NB4 (cell line): ENCODE measurements around the gene PPP1R17.

Experiments used
- TF ChIP-seq, protein P1 (sequence below): IDR thresholded peaks from one replicate; pipeline ENCODE4 v1.5.1; 2012; ENCODE audit warnings: low read depth, low read length
- TF ChIP-seq, protein P2 (sequence below): IDR thresholded peaks from 2 replicates; pipeline ENCODE4 v1.6.1; 2011; ENCODE audit warnings: low read depth, low read length

DNA sequence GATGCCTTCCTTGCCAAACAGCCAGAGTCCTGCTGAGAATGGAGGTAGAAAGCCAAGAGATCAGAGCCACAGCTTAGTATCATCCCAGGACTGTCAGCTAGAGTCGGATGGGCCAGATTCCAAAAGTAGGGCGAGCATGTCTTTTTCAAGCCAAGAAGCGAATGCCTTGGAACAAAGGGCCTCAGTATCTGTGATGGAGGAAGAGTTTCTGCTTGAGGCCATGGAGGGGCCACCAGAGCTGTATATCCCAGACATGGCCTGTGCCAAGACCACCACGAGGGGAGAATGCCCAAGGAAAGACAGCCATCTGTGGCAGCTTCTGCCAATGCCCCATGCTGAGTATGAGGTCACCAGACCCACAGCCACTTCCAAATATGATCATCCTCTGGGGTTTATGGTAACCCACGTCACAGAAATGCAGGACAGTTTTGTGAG is 44.3 kb upstream of the PPP1R17 start:
- TF ChIP-seq, protein P1, sequence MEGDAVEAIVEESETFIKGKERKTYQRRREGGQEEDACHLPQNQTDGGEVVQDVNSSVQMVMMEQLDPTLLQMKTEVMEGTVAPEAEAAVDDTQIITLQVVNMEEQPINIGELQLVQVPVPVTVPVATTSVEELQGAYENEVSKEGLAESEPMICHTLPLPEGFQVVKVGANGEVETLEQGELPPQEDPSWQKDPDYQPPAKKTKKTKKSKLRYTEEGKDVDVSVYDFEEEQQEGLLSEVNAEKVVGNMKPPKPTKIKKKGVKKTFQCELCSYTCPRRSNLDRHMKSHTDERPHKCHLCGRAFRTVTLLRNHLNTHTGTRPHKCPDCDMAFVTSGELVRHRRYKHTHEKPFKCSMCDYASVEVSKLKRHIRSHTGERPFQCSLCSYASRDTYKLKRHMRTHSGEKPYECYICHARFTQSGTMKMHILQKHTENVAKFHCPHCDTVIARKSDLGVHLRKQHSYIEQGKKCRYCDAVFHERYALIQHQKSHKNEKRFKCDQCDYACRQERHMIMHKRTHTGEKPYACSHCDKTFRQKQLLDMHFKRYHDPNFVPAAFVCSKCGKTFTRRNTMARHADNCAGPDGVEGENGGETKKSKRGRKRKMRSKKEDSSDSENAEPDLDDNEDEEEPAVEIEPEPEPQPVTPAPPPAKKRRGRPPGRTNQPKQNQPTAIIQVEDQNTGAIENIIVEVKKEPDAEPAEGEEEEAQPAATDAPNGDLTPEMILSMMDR = no peak
- TF ChIP-seq, protein P2, sequence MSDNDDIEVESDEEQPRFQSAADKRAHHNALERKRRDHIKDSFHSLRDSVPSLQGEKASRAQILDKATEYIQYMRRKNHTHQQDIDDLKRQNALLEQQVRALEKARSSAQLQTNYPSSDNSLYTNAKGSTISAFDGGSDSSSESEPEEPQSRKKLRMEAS = no peak
